Thyroid gland (tissue), 4 donors: Measurements from ENCODE around the gene UCK1. TPM values are rescaled to one million over a fixed set of nuclear protein-coding genes. Genes with fewer than 3 reads are reported as not detected.

ENCODE experiments used
- DNase-seq, 2 donors: peaks; one replicate each; pipeline ENCODE4 v3.0.0-alpha.2; 2019
- H3K27ac ChIP-seq, 3 donors: fragments of 200-600 bp; sonication (generic); 1 replicate in 2 of 3; 2 replicates in 1 of 3; pipeline ENCODE4 v1.5.1; 2016 to 2019; ENCODE audit warnings: mild to moderate bottlenecking in 1 of 3, moderate library complexity in 1 of 3
- H3K27me3 ChIP-seq: fragments of 200-600 bp; sonication (generic); one replicate; pipeline ENCODE4 v1.5.1; 2019
- H3K36me3 ChIP-seq, 2 donors: fragments of 200-600 bp; sonication (generic); one replicate each; pipeline ENCODE4 v1.5.1; 2016 to 2019
- H3K4me1 ChIP-seq, 2 donors: fragments of 200-600 bp; sonication (generic); one replicate each; pipeline ENCODE4 v1.5.1; 2017 to 2019
- H3K4me3 ChIP-seq, 3 donors: fragments of 200-600 bp; sonication (generic); replicated peaks in 1 of 3; 1 replicate in 2 of 3; 2 replicates in 1 of 3; pipeline ENCODE4 v1.5.1; 2016; ENCODE audit warnings: mild to moderate bottlenecking in 1 of 3
- H3K9me3 ChIP-seq: fragments of 200-600 bp; sonication (generic); one replicate; pipeline ENCODE4 v1.5.1; 2017
- CTCF ChIP-seq, 6 experiments: fragments of 200-600 bp in 3 of 6; fragments of 450-650 bp in 3 of 6; sonication (generic) in 3 of 6; IDR thresholded peaks; one replicate each; pipeline ENCODE4 v1.5.1; 2016 to 2019; ENCODE audit warnings: antibody characterized with exemption in 6 of 6, mild to moderate bottlenecking in 2 of 6, inconsistent platforms in 1 of 6, moderate library complexity in 1 of 6
- POLR2A ChIP-seq, 2 donors: fragments of 450-650 bp; IDR thresholded peaks; one replicate each; pipeline ENCODE4 v1.6.1; 2017; ENCODE audit warnings: antibody characterized with exemption in 2 of 2, mild to moderate bottlenecking in 2 of 2, moderate library complexity in 1 of 2
- WGBS, 2 donors: methylation state at CpG; one replicate each; pipeline ENCODE4 v1.1.5; 2017; 5-methylcytosine and 5-hydroxymethylcytosine counted together
- intact Hi-C: fragments of 100-400 bp; cut with DNase I; formaldehyde crosslinking; loops from one replicate; pipeline ENCODE4 v1.15.1; 2023
- total RNA-seq, 4 donors: library from RNA; depleted of rRNA; stranded (reverse); fragments of >200 nt; gene quantifications; one replicate each; pipeline ENCODE4 v1.2.3, GENCODE V29; 2016

Gene UCK1
- total RNA-seq, 4 donors from 2014 or later = 39.3 to 57.0 (median 49.3) TPM

- TF ChIP-seq CTCF (IDR thresholded peaks at IDR 0.05) (no peak), POLR2A (IDR thresholded peaks at IDR 0.05) (no peak)
- no peak for DNase-seq
- WGBS, 2 donors = 92 to 93% methylated on average over 9 of the region's 9 CpGs
- Histone ChIP-seq H3K36me3 (peaks cover 58 to 61% of the 10 kb centered on the region in 2 donors), H3K27ac (no peak overlapping the region), H3K4me1 (no peaks in the 10 kb centered on the region), H3K9me3 (no peaks in the 10 kb centered on the region), H3K4me3 (no peak overlapping the region), H3K27me3 (no peaks in the 10 kb centered on the region)
- intact Hi-C loops = no loop called here
These were observed 8.0 kb downstream of the UCK1 start for GRCh38 chr9:131523086-131523388.

- peaks cover 58 to 60% of the 10 kb centered on the region in 2 donors for H3K36me3 ChIP-seq
- H3K27ac ChIP-seq = no peak overlapping the region
- DNase-seq = no peak
- no peaks in the 10 kb centered on the region for H3K4me1 ChIP-seq
- H3K9me3 ChIP-seq = no peaks in the 10 kb centered on the region
- intact Hi-C loops = no loop called here
- H3K27me3 ChIP-seq = no peaks in the 10 kb centered on the region
- 92 to 94% methylated on average over 26 to 28 of the region's 29 CpGs for WGBS, 2 donors
- no peak for TF ChIP-seq POLR2A (IDR thresholded peaks at IDR 0.05)
- no peak for TF ChIP-seq CTCF (IDR thresholded peaks at IDR 0.05)
- no peak overlapping the region for H3K4me3 ChIP-seq
These were observed 8.6 kb downstream of the UCK1 start for GRCh38 chr9:131522257-131523085.

- TF ChIP-seq POLR2A (IDR thresholded peaks at IDR 0.05) (no peak), CTCF (IDR thresholded peaks at IDR 0.05) (no peak)
- H3K9me3 ChIP-seq = no peaks in the 10 kb centered on the region
- H3K27me3 ChIP-seq = no peaks in the 10 kb centered on the region
- H3K36me3 ChIP-seq = peaks cover 56 to 61% of the 10 kb centered on the region in 2 donors
- no peak for DNase-seq
- H3K27ac ChIP-seq = no peak overlapping the region
- no peaks in the 10 kb centered on the region for H3K4me1 ChIP-seq
- intact Hi-C loops = no loop called here
- WGBS, 2 donors = 95 to 98% methylated on average over 13 of the region's 13 CpGs
- H3K4me3 ChIP-seq = no peak overlapping the region
These were observed 9.2 kb downstream of the UCK1 start for GRCh38 chr9:131521822-131522221.

- Histone ChIP-seq H3K27me3 (no peaks in the 10 kb centered on the region), H3K4me3 (no peak overlapping the region), H3K27ac (no peak overlapping the region), H3K4me1 (no peaks in the 10 kb centered on the region), H3K9me3 (no peaks in the 10 kb centered on the region), H3K36me3 (peaks cover 56 to 63% of the 10 kb centered on the region in 2 donors)
- no peak for TF ChIP-seq CTCF (IDR thresholded peaks at IDR 0.05)
- TF ChIP-seq POLR2A (IDR thresholded peaks at IDR 0.05) = no peak
- WGBS, 2 donors = 95 to 97% methylated on average over 10 of the region's 10 CpGs
- no peak for DNase-seq
- intact Hi-C loops = no loop called here
These were observed 9.9 kb downstream of the UCK1 start for GRCh38 chr9:131521203-131521602.

GRCh38 chr9:131520503-131520902 lies 10.6 kb downstream of the UCK1 start:
- Histone ChIP-seq H3K36me3 (peaks cover 49 to 58% of the 10 kb centered on the region in 2 donors), H3K4me3 (no peak overlapping the region), H3K9me3 (no peaks in the 10 kb centered on the region), H3K4me1 (no peaks in the 10 kb centered on the region), H3K27ac (no peak overlapping the region), H3K27me3 (no peaks in the 10 kb centered on the region)
- no peak for DNase-seq
- TF ChIP-seq CTCF (IDR thresholded peaks at IDR 0.05) (no peak), POLR2A (IDR thresholded peaks at IDR 0.05) (no peak)
- intact Hi-C loops = no loop called here
- WGBS, 2 donors = 82% methylated on average over 16 of the region's 16 CpGs
